Mesenchymal stem cell (in vitro differentiated cells and primary cell): ENCODE data around the gene C4orf50.

Experiments
- DNase-seq: peaks from one replicate; pipeline ENCODE4 v3.0.0-alpha.2; 2013
- H2AFZ ChIP-seq: one replicate; pipeline ENCODE4 v1.6.1; 2013; ENCODE audit warnings: low read depth, mild to moderate bottlenecking, control low read depth, inconsistent platforms, low read length, moderate library complexity
- H2AK5ac ChIP-seq: 2 replicates; pipeline ENCODE4 v1.6.1; 2013; ENCODE audit warnings: low read length, moderate library complexity, mild to moderate bottlenecking, inconsistent platforms; ENCODE audit not compliant: severe bottlenecking
- H2BK120ac ChIP-seq: one replicate; pipeline ENCODE4 v1.6.1; 2013; ENCODE audit warnings: low read depth, mild to moderate bottlenecking, inconsistent platforms, low read length, moderate library complexity
- H2BK12ac ChIP-seq, 2 experiments: one replicate each; pipeline ENCODE4 v1.6.1; 2013; ENCODE audit warnings: inconsistent platforms in 2 of 2, low read length in 2 of 2, mild to moderate bottlenecking in 2 of 2, moderate library complexity in 2 of 2, control low read depth in 1 of 2
- H2BK15ac ChIP-seq: one replicate; pipeline ENCODE4 v1.6.1; 2013; ENCODE audit warnings: mild to moderate bottlenecking, low read depth, inconsistent platforms; ENCODE audit not compliant: poor library complexity, severe bottlenecking
- H2BK5ac ChIP-seq: 2 replicates; pipeline ENCODE4 v1.6.1; 2013; ENCODE audit warnings: low read depth, mild to moderate bottlenecking, low read length, control low read depth, inconsistent platforms; ENCODE audit not compliant: poor library complexity, severe bottlenecking
- H3K14ac ChIP-seq, 2 experiments: one replicate each; pipeline ENCODE4 v1.6.1; 2013; ENCODE audit warnings: inconsistent platforms in 2 of 2, low read length in 2 of 2, control low read depth in 1 of 2, mild to moderate bottlenecking in 1 of 2, moderate library complexity in 1 of 2
- H3K18ac ChIP-seq, 2 experiments: one replicate each; pipeline ENCODE4 v1.6.1; 2013; ENCODE audit warnings: inconsistent platforms in 2 of 2, low read length in 2 of 2, control low read depth in 1 of 2, low read depth in 1 of 2, mild to moderate bottlenecking in 1 of 2
- H3K23ac ChIP-seq, 2 experiments: one replicate each; pipeline ENCODE4 v1.6.1; 2013; ENCODE audit warnings: inconsistent platforms in 2 of 2, low read length in 2 of 2, mild to moderate bottlenecking in 2 of 2, moderate library complexity in 2 of 2, control low read depth in 1 of 2
- H3K27ac ChIP-seq: 2 replicates; pipeline ENCODE4 v1.5.1; 2013; ENCODE audit warnings: mild to moderate bottlenecking, moderate library complexity, low read length, control low read depth, inconsistent platforms; ENCODE audit not compliant: poor library complexity, severe bottlenecking
- H3K27me3 ChIP-seq, 2 experiments: 2 replicates each; pipeline versions ENCODE4 v1.6.1 to v1.7.0; 2013; ENCODE audit warnings: low read length in 2 of 2, mild to moderate bottlenecking in 2 of 2, moderate library complexity in 2 of 2, control low read depth in 1 of 2, inconsistent platforms in 1 of 2; ENCODE audit not compliant: control insufficient read depth in 1 of 2, insufficient read depth in 1 of 2
- H3K36me3 ChIP-seq, 2 experiments: 2 replicates each; pipeline versions ENCODE4 v1.6.1 to v1.7.0; 2013; ENCODE audit warnings: low read length in 2 of 2, control low read depth in 1 of 2, inconsistent platforms in 1 of 2, low read depth in 1 of 2, mild to moderate bottlenecking in 1 of 2; ENCODE audit not compliant: insufficient read depth in 2 of 2, control insufficient read depth in 1 of 2
- H3K4ac ChIP-seq, 2 experiments: one replicate each; pipeline ENCODE4 v1.6.1; 2013; ENCODE audit warnings: inconsistent platforms in 2 of 2, low read length in 2 of 2, mild to moderate bottlenecking in 2 of 2, moderate library complexity in 2 of 2, control low read depth in 1 of 2, low read depth in 1 of 2
- H3K4me1 ChIP-seq: 2 replicates; pipeline ENCODE4 v1.6.1; 2013; ENCODE audit warnings: low read depth, low read length, control low read depth; ENCODE audit not compliant: control insufficient read depth, insufficient read depth
- H3K4me2 ChIP-seq: 2 replicates; pipeline ENCODE4 v1.6.1; 2013; ENCODE audit warnings: low read length, mild to moderate bottlenecking, inconsistent platforms; ENCODE audit not compliant: poor library complexity, severe bottlenecking
- H3K4me3 ChIP-seq, 2 experiments: 2 replicates each; pipeline versions ENCODE4 v1.5.1 to v1.7.0; 2013; ENCODE audit warnings: low read length in 2 of 2, mild to moderate bottlenecking in 2 of 2, control low read depth in 1 of 2, low read depth in 1 of 2; ENCODE audit not compliant: insufficient read depth in 1 of 2
- H3K79me1 ChIP-seq: replicated peaks from 2 replicates; pipeline ENCODE4 v1.6.1; 2013; ENCODE audit warnings: mild to moderate bottlenecking, control low read depth, low read length, inconsistent platforms; ENCODE audit not compliant: poor library complexity, severe bottlenecking
- H3K9ac ChIP-seq: 2 replicates; pipeline ENCODE4 v1.7.0; 2013; ENCODE audit warnings: mild to moderate bottlenecking, low read length, moderate library complexity
- H3K9me3 ChIP-seq: 2 replicates; pipeline ENCODE4 v1.7.0; 2013; ENCODE audit warnings: mild to moderate bottlenecking, low read length; ENCODE audit not compliant: control insufficient read depth
- H4K8ac ChIP-seq: one replicate; pipeline ENCODE4 v1.6.1; 2013; ENCODE audit warnings: inconsistent platforms, mild to moderate bottlenecking, low read length, moderate library complexity
- H4K91ac ChIP-seq: one replicate; pipeline ENCODE4 v1.6.1; 2013; ENCODE audit warnings: mild to moderate bottlenecking, low read length, inconsistent platforms
- WGBS: methylation state at CpG from one replicate; pipeline ENCODE4 v1.1.7; 2013; ENCODE audit warnings: mixed read lengths; 5-methylcytosine and 5-hydroxymethylcytosine counted together

The C4orf50 gene

DNA sequence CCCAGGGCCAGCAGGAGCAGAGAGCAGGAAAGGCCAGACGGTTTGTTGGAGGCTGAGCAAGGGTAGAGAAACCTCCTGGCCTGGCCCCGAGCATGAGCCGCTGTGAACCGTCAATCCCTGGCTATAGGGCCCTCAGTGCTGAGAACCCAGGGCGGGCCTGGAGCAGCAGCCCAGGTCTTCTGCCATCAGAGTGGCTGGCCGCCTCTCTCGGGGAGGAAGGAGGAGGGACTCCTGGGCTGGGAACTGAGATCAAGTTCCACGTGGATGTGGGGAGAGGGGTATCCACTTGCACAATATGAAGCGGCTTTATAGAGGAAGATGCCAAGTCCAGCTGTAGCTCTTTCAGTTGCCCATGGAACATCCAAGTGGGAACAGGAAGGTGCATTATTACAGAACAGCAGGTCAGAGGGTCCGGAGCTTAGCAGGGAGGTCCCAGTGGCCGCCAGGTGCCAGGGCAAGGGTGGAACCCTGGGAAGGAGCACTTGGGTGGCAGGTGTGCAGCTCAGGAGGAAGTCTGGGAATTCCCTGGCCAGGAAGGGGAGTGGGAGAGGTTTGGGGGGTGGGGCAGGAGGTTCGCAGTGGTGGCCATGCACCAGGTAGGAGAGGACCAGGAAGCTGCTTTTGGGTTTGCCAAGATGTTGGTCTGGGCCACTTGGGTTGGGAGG is 93.6 kb downstream of the C4orf50 start:
- Histone ChIP-seq H3K4me2 (no peak overlapping the region), H3K4me3 (no peak overlapping the region), H3K36me3 (no peaks in the 10 kb centered on the region), H3K4ac (no peak overlapping the region), H3K14ac (no peak overlapping the region), H2AK5ac (no peak overlapping the region), H3K79me1 (no peaks in the 10 kb centered on the region), H4K91ac (no peak overlapping the region), H3K27me3 (peaks cover 23 to 74% of the 10 kb centered on the region in 2 experiments), H2BK12ac (no peak overlapping the region), H2BK120ac (no peak overlapping the region), H3K9me3 (no peaks in the 10 kb centered on the region), H3K4me1 (no peaks in the 10 kb centered on the region), H2AFZ (no peak overlapping the region), H4K8ac (no peak overlapping the region), H3K27ac (no peak overlapping the region), H3K23ac (no peak overlapping the region), H2BK5ac (no peak overlapping the region), H3K9ac (no peak overlapping the region), H3K18ac (no peak overlapping the region), H2BK15ac (no peak overlapping the region)
- no peak for DNase-seq
- 81% methylated on average over 12 of the region's 12 CpGs for WGBS

DNA sequence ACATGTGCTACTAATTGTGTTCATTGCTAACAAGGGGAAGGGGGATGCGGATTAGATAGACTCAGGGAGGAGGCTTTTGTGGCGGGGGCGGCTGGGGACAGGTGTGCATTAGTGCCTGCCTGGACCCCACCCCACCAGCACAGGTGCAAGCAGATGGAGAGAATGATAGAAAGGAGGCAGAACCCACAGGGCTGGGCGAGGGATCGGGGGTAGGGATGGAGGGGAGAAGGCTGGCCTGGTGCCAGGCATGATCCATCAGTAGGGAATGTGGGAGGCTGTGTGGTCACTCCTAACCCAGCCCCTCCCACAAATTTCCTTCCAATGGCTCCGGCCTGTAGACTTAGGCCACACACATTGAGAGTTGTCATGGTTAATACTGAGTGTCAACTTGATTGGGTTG is 94.9 kb downstream of the C4orf50 start:
- no peaks in the 10 kb centered on the region for H3K9me3 ChIP-seq
- no peak overlapping the region for H2BK120ac ChIP-seq
- no peaks in the 10 kb centered on the region for H3K79me1 ChIP-seq
- no peak overlapping the region for H3K4me3 ChIP-seq
- no peak overlapping the region for H3K9ac ChIP-seq
- H3K27me3 ChIP-seq: peaks cover 20 to 75% of the 10 kb centered on the region in 2 experiments
- no peak overlapping the region for H3K18ac ChIP-seq
- H2AFZ ChIP-seq: no peak overlapping the region
- no peak overlapping the region for H4K8ac ChIP-seq
- H3K4ac ChIP-seq: no peak overlapping the region
- no peak overlapping the region for H3K23ac ChIP-seq
- H2BK12ac ChIP-seq: no peak overlapping the region
- no peak overlapping the region for H2BK5ac ChIP-seq
- H3K27ac ChIP-seq: no peak overlapping the region
- H2BK15ac ChIP-seq: no peak overlapping the region
- no peak for DNase-seq
- H3K4me1 ChIP-seq: no peaks in the 10 kb centered on the region
- H4K91ac ChIP-seq: no peak overlapping the region
- no peaks in the 10 kb centered on the region for H3K36me3 ChIP-seq
- H2AK5ac ChIP-seq: no peak overlapping the region
- H3K4me2 ChIP-seq: no peak overlapping the region
- WGBS: 67% methylated on average over 6 of the region's 6 CpGs
- no peak overlapping the region for H3K14ac ChIP-seq

DNA sequence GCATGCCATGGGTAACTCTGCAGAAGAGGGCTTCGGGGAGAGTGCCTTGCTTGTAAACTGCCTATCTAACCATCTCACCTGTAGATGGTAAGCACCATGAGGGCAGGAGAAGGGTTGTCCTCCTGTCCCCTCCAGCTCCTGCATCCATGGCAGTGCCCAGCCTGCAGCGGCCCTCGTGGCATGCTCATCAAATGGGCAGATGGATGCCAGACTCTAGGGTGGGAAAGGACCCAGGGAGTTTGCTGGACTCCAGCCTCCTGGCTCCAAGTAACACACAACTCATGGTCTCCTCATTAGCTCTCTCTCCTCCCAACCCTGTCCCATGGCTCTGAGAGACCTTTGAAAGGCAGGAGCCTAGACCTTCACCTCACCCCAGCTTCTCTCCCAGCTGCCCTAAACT is 95.7 kb downstream of the C4orf50 start:
- H3K4me3 ChIP-seq: no peak overlapping the region
- no peak overlapping the region for H2BK15ac ChIP-seq
- H3K27me3 ChIP-seq: peaks cover 18 to 75% of the 10 kb centered on the region in 2 experiments
- H3K9ac ChIP-seq: no peak overlapping the region
- H3K4me2 ChIP-seq: no peak overlapping the region
- H4K8ac ChIP-seq: no peak overlapping the region
- H2AK5ac ChIP-seq: no peak overlapping the region
- H2AFZ ChIP-seq: no peak overlapping the region
- H3K18ac ChIP-seq: no peak overlapping the region
- H3K79me1 ChIP-seq: no peaks in the 10 kb centered on the region
- H3K4me1 ChIP-seq: no peaks in the 10 kb centered on the region
- no peak overlapping the region for H2BK120ac ChIP-seq
- H3K4ac ChIP-seq: no peak overlapping the region
- H2BK12ac ChIP-seq: no peak overlapping the region
- no peak overlapping the region for H4K91ac ChIP-seq
- DNase-seq: no peak
- no peaks in the 10 kb centered on the region for H3K9me3 ChIP-seq
- H3K14ac ChIP-seq: peak overlapping the region in 1 of 2 experiments; percentile 35
- WGBS: 66% methylated on average over 3 of the region's 3 CpGs
- no peak overlapping the region for H2BK5ac ChIP-seq
- no peak overlapping the region for H3K23ac ChIP-seq
- no peaks in the 10 kb centered on the region for H3K36me3 ChIP-seq
- no peak overlapping the region for H3K27ac ChIP-seq

GRCh38 chr4:5921981-5922380 is 96.2 kb downstream of the C4orf50 start:
- DNase-seq: no peak
- Histone ChIP-seq H3K27ac (no peak overlapping the region), H3K36me3 (no peaks in the 10 kb centered on the region), H3K4me3 (no peak overlapping the region), H3K14ac (no peak overlapping the region), H4K91ac (no peak overlapping the region), H2BK120ac (no peak overlapping the region), H2AFZ (no peak overlapping the region), H3K79me1 (no peaks in the 10 kb centered on the region), H2BK12ac (no peak overlapping the region), H3K27me3 (peaks cover 18 to 70% of the 10 kb centered on the region in 2 experiments), H3K9ac (no peak overlapping the region), H2AK5ac (no peak overlapping the region), H3K23ac (no peak overlapping the region), H2BK15ac (no peak overlapping the region), H2BK5ac (no peak overlapping the region), H3K4me2 (no peak overlapping the region), H3K4ac (no peak overlapping the region), H3K4me1 (no peaks in the 10 kb centered on the region), H3K18ac (no peak overlapping the region), H3K9me3 (no peaks in the 10 kb centered on the region), H4K8ac (no peak overlapping the region)
- WGBS: 63% methylated on average over 6 of the region's 6 CpGs
